CD4-positive, alpha-beta T cell (primary cell): ENCODE data around the gene FBLN2. TPM values are rescaled to one million over a fixed set of nuclear protein-coding genes. Genes with fewer than 3 reads are reported as not detected.

ENCODE experiments used
- ATAC-seq: fragments of 200-7000 bp; cut with Tn5 transposase; one replicate; pipeline ENCODE4 v1.10.0; 2022; ENCODE audit warnings: mild to moderate bottlenecking; ENCODE audit not compliant: poor library complexity
- CTCF ChIA-PET: fragments of 350-600 bp; sonication (Branson Sonifier 250); formaldehyde crosslinking; loops from one replicate; lab custom pipeline; 2021; ENCODE audit warnings: antibody characterized with exemption, inconsistent platforms; lab: Charles Lee
- POLR2A ChIA-PET: fragments of 350-600 bp; sonication (Branson Sonifier 250); formaldehyde crosslinking; loops from one replicate; lab custom pipeline; 2021; ENCODE audit warnings: antibody characterized with exemption, inconsistent platforms; lab: Charles Lee
- DNase-seq, 14 experiments: peaks; one replicate each; pipeline ENCODE4 v3.0.0-alpha.2; 2013 to 2020; ENCODE audit warnings: mixed read lengths in 2 of 14
- H3K27ac ChIP-seq, 2 donors: one replicate each; pipeline versions ENCODE4 v1.5.1 to v1.7.0; 2013; ENCODE audit warnings: low read length in 2 of 2, low read depth in 1 of 2, mild to moderate bottlenecking in 1 of 2
- H3K27me3 ChIP-seq, 2 experiments: 1 replicate in 1 of 2; 2 replicates in 1 of 2; pipeline versions ENCODE4 v1.6.1 to v1.7.0; 2013; ENCODE audit warnings: low read length in 2 of 2, control low read depth in 1 of 2, mild to moderate bottlenecking in 1 of 2, moderate library complexity in 1 of 2; ENCODE audit not compliant: insufficient read depth in 2 of 2, control insufficient read depth in 1 of 2
- H3K36me3 ChIP-seq: one replicate; pipeline ENCODE4 v1.6.1; 2013; ENCODE audit warnings: low read length, control low read depth; ENCODE audit not compliant: insufficient read depth
- H3K4me1 ChIP-seq: one replicate; pipeline ENCODE4 v1.6.1; 2013; ENCODE audit warnings: low read length, control low read depth; ENCODE audit not compliant: insufficient read depth
- H3K4me3 ChIP-seq: one replicate; pipeline ENCODE4 v1.5.1; 2013; ENCODE audit warnings: mild to moderate bottlenecking, low read length, moderate library complexity
- H3K9me3 ChIP-seq, 2 experiments: 1 replicate in 1 of 2; 2 replicates in 1 of 2; pipeline versions ENCODE4 v1.6.1 to v1.7.0; 2013; ENCODE audit warnings: low read length in 2 of 2, mild to moderate bottlenecking in 2 of 2, control low read depth in 1 of 2, moderate library complexity in 1 of 2; ENCODE audit not compliant: control insufficient read depth in 1 of 2, insufficient read depth in 1 of 2
- H3K27ac Mint-ChIP-seq: one replicate; pipeline ENCODE4 v1.8.0; 2020; ENCODE audit warnings: mixed read lengths
- H3K27me3 Mint-ChIP-seq: one replicate; pipeline ENCODE4 v1.8.0; 2021; ENCODE audit warnings: mixed read lengths
- H3K36me3 Mint-ChIP-seq: one replicate; pipeline ENCODE4 v1.8.0; 2021; ENCODE audit warnings: low read depth, mixed read lengths
- H3K4me1 Mint-ChIP-seq: one replicate; pipeline ENCODE4 v1.8.0; 2021; ENCODE audit warnings: low read depth, mixed read lengths
- H3K4me3 Mint-ChIP-seq: one replicate; pipeline ENCODE4 v1.8.0; 2020; ENCODE audit warnings: mild to moderate bottlenecking, mixed read lengths
- H3K9me3 Mint-ChIP-seq: one replicate; pipeline ENCODE4 v1.8.0; 2020; ENCODE audit warnings: mixed read lengths
- intact Hi-C, 2 experiments: fragments of 100-400 bp; cut with DNase I in 1 of 2; cut with micrococcal nuclease in 1 of 2; formaldehyde crosslinking; loops; one replicate each; pipeline versions ENCODE4 v1.15.1 to v1.9.0; 2023 to 2025; cut with DNase I, micrococcal nuclease
- total RNA-seq, 174 experiments: library from RNA in 2 of 174; stranded (reverse) in 2 of 174; gene quantifications; one replicate each; pipeline ENCODE4 v1.2.3 and lab custom pipeline; 2021 to 2026
- TF ChIP-seq, protein P1 (sequence below): fragments of 200-600 bp; IDR thresholded peaks from one replicate; pipeline ENCODE4 v1.8.0; 2022; ENCODE audit warnings: antibody characterized with exemption, mild to moderate bottlenecking

The FBLN2 gene
- total RNA-seq, 2 experiments from 2014 or later, result 0.19 to 0.25 TPM

- no peak overlapping the region for H3K4me3 Mint-ChIP-seq
- Histone ChIP-seq H3K4me1 (no peaks in the 10 kb centered on the region), H3K27me3 (peaks cover 2 to 5% of the 10 kb centered on the region in 2 experiments), H3K27ac (no peak overlapping the region), H3K9me3 (no peaks in the 10 kb centered on the region), H3K4me3 (no peak overlapping the region), H3K36me3 (no peaks in the 10 kb centered on the region)
- H3K27me3 Mint-ChIP-seq, result peaks cover 4% of the 10 kb centered on the region
- no peak for ATAC-seq
- DNase-seq, result no peak
- H3K4me1 Mint-ChIP-seq, result no peaks in the 10 kb centered on the region
- intact Hi-C loops, result no loop called here
- no peak overlapping the region for H3K27ac Mint-ChIP-seq
- H3K36me3 Mint-ChIP-seq, result no peaks in the 10 kb centered on the region
- POLR2A ChIA-PET, result no interaction called here
- no peaks in the 10 kb centered on the region for H3K9me3 Mint-ChIP-seq
- CTCF ChIA-PET, result no interaction called here
- TF ChIP-seq, protein P1, sequence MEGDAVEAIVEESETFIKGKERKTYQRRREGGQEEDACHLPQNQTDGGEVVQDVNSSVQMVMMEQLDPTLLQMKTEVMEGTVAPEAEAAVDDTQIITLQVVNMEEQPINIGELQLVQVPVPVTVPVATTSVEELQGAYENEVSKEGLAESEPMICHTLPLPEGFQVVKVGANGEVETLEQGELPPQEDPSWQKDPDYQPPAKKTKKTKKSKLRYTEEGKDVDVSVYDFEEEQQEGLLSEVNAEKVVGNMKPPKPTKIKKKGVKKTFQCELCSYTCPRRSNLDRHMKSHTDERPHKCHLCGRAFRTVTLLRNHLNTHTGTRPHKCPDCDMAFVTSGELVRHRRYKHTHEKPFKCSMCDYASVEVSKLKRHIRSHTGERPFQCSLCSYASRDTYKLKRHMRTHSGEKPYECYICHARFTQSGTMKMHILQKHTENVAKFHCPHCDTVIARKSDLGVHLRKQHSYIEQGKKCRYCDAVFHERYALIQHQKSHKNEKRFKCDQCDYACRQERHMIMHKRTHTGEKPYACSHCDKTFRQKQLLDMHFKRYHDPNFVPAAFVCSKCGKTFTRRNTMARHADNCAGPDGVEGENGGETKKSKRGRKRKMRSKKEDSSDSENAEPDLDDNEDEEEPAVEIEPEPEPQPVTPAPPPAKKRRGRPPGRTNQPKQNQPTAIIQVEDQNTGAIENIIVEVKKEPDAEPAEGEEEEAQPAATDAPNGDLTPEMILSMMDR, result no peak
Measured at GRCh38 chr3:13598201-13598600, 49.3 kb downstream of the FBLN2 start.

- no peak for DNase-seq
- Histone ChIP-seq H3K4me1 (no peaks in the 10 kb centered on the region), H3K9me3 (no peaks in the 10 kb centered on the region), H3K36me3 (no peaks in the 10 kb centered on the region), H3K27ac (no peak overlapping the region), H3K27me3 (peaks cover 2 to 5% of the 10 kb centered on the region in 2 experiments), H3K4me3 (no peak overlapping the region)
- TF ChIP-seq, protein P1, result no peak
- ChIA-PET POLR2A (no interaction called here), CTCF (no interaction called here)
- Mint-ChIP-seq H3K36me3 (no peaks in the 10 kb centered on the region), H3K9me3 (no peaks in the 10 kb centered on the region), H3K27me3 (peaks cover 4% of the 10 kb centered on the region), H3K4me1 (no peaks in the 10 kb centered on the region), H3K4me3 (no peak overlapping the region), H3K27ac (no peak overlapping the region)
- intact Hi-C loops, result no loop called here
- no peak for ATAC-seq
Measured at GRCh38 chr3:13598926-13599886, 50.3 kb downstream of the FBLN2 start.

DNA sequence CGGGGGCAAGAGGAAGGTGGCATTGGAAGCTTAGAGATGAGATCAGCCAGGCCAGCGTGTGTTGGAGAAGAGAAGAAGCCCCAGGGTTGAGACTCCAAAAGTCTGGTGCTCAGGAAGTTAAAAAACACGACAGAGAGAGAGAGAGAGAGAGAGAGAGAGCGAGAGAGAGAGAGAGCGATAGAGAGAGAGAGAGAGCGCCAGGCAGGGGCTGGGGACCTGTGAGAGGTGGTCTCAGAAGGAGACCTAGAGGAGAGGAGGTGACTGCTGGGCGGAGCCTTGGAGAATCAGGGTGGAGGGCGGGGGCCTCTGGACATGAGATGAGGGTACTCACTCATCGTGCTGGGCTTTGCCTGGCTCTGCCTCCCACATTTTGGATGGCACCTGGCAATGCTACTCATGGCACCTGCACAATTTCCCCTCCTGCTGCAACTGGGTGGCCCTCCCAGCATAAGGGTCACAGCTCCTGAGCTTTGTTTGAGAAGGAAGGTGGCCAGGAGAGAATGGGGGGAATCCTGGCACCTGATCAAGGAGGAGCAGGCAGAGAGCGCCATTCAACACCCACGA, 51.0 kb downstream of the FBLN2 start:
- no peak overlapping the region for H3K27ac ChIP-seq
- Mint-ChIP-seq H3K4me1 (no peaks in the 10 kb centered on the region), H3K27me3 (peaks cover 4% of the 10 kb centered on the region), H3K36me3 (no peaks in the 10 kb centered on the region), H3K9me3 (no peaks in the 10 kb centered on the region), H3K4me3 (no peak overlapping the region), H3K27ac (no peak overlapping the region)
- no peak overlapping the region for H3K4me3 ChIP-seq
- ATAC-seq, result no peak
- TF ChIP-seq, protein P1, result no peak
- CTCF ChIA-PET, result no interaction called here
- H3K4me1 ChIP-seq, result no peaks in the 10 kb centered on the region
- H3K27me3 ChIP-seq, result peaks cover 5% of the 10 kb centered on the region in 2 experiments
- POLR2A ChIA-PET, result no interaction called here
- H3K36me3 ChIP-seq, result no peaks in the 10 kb centered on the region
- intact Hi-C loops, result no loop called here
- no peak for DNase-seq
- no peaks in the 10 kb centered on the region for H3K9me3 ChIP-seq
